GM18502 (cell line): Measurements from ENCODE around the gene TAPBP.
"Not testable (repeated sequence)": the region's sequence is repeated elsewhere in the genome, so short reads cannot be mapped to it uniquely, and the experiment has no call there.

Source experiments
- ATAC-seq: cut with Tn5 transposase; IDR thresholded peaks from one replicate; pipeline ENCODE4 v1.9.1; 2021; ENCODE audit warnings: mild to moderate bottlenecking; ENCODE audit not compliant: unreplicated experiment, poor library complexity

Gene TAPBP

DNA sequence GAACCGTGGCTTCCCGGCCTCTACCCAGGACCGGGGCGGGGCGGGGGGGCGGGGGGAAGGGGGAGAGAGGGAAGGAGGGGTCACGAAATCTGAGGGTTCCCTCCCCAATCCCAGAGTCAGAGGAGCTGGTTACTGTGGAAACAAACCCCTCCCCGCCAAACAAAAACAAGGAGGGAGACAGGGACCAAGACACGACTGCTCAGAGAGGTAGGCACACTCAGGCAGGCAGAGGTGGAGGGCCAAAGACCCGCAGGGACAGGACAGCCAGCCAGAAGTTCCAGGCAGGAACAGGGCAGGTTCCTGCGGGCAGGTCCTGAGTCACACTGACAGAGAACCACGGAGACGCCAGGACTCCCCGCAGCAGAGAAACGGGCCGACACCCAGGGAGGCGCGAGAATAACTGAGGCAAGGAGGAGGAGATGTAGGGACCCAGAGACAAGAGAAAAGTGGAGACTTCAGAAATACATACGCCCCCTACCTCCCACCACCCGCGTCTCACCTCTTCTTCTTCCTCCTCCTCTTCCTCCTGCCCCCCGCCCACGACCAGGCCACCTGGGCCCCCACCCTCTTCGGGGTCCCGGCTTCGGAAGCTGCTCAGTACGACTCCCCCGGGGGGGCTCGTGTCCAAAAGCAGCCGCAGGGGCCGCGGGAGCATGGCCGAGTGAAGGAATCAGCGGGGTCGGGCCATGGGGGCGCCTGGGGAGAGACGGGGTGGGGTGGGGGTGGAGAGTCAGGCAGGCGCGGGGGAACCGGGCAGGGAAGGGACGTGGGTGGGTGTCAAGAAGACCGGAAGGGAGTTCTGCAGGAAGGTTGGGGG, 15.7 kb downstream of the TAPBP start:
- no peak for ATAC-seq

DNA sequence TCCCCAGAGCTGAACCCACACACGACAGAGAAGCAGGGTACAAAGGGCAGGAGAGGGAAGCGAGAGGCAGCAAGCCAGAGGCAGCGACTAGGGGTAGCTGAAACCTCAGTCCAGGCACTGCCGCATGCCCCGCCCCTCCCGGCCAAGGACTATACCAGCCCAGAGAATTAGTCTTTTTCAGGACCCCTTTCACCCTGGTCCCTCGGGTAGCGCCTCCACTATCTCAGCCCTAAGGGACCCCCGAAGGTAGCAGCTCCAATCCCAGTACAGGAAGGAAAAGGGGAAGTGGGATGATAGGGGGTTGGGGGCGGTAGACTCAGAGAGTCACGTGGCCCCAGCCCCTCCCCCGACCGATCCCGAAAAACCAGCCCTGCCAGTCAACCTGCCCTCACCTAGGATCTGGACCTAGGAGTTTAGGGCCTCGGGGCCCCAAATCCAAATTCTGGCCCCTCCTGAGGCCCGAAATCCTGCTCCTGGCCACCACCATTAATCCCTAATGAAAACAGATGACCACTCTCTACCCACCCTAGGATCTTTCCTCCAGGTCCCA, 16.4 kb downstream of the TAPBP start:
- no peak for ATAC-seq

DNA sequence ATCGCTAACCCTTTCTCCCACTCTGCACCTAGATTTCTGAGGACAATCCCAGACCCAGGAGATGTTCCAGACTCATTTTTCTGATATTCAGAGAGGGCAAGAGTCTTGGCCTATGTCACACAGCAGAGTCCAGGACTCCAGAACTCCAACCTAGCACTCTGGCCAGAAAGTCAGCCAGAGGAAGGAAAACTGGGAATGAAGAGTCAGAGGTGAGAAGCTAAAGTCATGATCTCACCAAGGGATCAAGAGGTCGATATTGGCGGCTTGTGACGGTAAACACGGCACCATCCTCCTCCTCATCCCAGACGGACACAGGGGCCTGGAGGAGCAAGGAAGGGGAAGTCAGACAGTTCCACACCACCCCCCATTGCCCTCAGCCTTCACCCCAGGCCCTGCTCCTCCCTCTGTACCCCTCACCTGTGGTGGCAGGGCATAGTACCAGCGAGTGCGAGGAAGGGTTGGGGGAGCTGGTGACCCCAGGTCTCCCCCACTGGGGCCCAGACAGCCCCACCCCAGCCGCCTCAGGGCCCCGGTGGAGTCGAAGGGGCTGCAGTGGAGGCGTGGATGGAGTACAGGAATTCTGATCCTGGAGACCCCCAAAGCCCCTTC, 17.0 kb downstream of the TAPBP start:
- no peak for ATAC-seq

DNA sequence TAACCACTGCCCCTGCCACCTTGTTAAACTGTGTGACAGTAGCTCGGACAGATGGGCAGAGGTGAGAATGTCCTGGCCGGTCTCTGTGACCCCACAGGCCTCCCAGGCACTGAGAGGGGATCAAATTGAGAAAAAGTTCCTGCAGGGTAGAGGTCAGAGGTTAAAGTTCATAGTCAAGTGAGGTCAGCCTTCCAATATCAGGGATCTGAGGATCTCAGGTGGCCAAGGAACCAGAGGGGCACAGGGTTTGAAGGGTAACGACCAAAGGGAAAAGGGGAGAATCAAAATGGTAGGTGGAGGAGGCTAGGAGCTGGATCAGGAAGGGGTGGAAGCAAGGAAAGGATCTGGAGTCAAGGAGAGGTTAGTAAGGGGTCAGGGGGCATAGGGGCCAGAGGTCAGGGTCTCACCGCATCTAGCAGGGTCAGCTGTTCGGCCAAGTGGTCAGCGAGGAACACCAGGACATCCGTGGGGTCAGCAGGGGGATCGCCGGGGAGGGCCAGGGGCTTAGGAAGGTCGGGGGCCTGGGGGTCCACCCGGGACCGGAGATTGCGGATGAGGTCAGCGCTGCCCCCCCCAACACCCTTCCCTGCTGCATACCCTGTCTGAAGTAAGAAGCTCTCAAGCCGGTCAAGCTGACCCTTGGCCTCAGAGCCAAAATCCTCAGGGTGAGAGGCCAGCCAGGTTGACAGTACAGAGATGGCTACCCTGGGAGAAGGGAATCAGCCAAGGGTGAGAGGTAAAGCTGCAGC, 18.1 kb downstream of the TAPBP start:
- ATAC-seq, result no peak

DNA sequence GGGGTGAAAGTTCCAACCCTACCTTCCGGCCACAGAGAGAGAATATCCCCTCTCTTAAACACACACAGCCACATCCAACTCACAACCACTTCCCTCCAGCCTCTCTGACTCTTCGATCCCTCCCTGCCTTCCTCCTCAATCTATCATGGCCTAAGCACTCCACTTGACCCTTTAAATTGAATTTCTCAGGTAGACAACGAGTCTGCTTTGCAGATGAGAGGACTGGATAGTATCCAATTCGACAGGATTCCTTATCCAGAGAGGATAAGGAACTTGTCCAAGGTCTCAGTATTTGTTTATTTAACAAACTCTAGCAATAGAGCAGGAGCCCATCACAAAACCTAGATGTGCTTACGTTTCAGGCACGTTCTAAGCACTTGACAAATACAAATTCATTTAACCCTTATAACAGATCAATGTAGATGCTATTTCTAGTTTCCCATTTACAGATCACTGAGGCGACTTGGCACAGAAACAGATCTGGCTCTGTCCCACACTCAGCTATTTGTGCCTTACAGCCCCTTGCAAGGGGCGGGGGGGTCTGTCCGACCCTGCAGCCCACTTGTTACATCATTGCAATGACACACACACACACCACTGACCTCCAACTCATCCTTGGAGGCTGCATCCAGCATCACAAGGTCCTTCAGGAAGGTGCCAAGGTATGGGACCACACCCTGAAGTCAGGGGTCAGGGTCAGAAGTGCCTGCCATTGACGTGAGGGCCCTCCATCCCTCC, 19.6 kb downstream of the TAPBP start:
- ATAC-seq, result no peak

DNA sequence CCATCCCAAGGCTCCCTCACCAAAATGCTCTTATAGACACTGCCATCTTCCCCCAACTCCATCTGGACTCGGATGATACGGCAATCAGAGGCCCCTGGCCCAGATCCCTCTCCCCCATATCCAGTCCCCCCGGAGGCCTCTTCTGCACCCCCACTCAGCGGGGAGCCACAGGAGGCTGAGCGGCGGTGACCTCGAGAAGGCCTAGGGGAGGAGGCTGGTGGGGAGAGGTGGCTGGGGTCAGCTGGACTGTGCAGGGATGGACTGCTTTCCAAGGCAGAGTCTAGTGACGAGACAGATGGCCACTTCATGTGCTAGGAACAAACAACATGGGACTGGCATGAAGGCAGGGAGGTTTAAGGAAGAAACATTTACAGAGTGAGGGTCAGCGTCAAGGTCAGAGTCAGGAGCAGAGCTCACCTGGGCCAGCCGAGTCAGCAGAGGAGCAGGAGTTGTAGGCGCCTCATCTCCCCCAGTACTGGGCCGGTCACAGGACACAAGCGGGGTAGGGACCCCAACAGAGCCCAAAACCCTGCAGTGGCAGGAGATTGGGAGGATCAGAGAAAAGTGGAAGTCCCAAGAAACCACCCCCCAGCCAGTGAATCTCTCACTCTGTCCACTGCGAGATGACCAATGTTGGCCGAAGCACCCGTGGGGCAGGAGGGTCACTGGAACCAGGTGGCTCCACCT, 20.7 kb downstream of the TAPBP start:
- ATAC-seq, result no peak

DNA sequence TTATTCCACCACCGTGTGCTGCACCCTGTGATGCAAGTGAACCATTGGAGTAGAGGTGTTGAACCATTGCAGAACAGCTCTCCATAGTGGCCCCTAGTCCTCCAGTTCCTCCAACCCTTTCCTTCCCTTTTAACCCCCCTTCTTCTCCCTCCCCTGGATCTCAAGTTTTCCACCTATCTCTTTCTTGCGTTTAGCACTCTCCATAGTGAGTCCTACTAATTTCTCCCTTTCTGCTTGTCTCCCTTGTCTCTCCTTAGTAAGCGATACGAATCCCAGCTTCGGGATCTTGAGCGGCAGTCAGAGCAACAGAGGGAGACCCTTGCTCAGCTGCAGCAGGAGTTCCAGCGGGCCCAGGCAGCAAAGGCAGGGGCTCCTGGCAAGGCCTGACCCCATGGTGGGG, 23.4 kb downstream of the TAPBP start:
- ATAC-seq, result no peak

DNA sequence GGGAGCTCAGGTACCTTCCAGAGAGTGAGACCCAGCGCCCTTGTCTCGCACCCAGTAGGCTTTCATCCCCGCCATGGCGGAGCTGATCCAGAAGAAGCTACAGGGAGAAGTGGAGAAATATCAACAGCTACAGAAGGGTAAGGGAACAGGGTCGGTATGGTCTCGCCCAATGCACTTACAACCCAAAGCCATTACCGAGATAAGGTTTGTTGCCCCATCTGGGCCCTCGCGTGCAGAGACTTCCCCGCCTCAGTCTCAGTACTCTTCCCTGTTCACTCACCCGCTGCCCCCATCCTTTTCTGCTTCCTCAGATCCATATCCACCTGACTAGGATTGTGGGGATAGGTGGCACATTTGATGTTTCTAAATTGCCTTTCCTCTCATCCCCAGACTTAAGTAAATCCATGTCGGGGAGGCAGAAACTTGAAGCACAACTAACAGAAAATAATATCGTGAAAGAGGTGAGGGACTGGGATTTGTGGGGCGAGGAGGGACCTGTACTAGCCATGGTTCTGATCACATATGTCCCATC, 24.0 kb downstream of the TAPBP start:
- peak; percentile 9 for ATAC-seq

DNA sequence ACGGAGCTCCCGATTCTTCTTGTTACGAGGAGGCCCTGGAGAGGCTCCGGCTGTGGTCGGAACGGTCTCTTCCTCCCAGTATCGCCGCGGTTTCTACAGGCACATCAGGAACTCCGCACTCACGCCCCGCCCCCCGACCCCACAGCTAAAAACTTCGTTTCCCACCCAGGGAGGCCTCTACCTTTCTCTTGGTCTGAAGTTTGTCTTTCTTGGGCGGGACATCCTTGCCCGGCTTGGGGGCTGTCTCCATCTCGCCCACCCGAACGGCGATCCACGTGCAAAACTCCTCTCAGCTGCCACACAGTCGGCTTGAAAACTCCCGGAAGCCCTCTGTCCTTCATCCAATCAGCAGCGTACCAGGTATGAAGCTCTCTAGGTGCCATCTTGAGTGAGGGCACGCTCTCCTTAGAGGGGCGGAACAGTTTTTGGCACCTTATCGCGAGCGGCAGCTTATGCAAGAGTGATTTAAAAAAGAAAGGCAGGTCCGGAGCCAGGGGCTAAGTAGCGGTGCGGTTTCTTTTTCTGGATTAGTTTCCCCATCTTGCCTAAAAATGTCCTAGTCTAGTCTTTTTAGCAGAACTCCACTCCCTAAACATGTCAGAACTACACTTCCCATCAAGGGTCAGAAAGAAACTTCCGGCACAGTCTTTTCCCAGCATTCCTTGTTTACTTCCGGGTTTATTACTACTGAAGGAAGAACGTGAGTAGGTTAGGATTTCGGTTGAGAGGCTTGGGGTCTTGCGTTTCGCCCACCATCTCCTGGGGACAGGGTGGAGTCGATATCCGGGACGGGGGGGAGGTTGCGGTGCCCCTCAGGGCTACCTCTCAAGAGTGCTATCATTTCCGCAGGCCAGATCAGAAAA, 24.7 kb downstream of the TAPBP start, which contains the start of the genes PFDN6 and WDR46:
PFDN6 (plus strand) TSS at position 681 of the 863 bp plus-strand sequence. CDS start 256 bp downstream, outside the sequence.
WDR46 (minus strand) TSS at position 319 of the 863 bp plus-strand sequence; CDS start at position 250, 69 bp downstream.
- peak; percentile 81 for ATAC-seq

DNA sequence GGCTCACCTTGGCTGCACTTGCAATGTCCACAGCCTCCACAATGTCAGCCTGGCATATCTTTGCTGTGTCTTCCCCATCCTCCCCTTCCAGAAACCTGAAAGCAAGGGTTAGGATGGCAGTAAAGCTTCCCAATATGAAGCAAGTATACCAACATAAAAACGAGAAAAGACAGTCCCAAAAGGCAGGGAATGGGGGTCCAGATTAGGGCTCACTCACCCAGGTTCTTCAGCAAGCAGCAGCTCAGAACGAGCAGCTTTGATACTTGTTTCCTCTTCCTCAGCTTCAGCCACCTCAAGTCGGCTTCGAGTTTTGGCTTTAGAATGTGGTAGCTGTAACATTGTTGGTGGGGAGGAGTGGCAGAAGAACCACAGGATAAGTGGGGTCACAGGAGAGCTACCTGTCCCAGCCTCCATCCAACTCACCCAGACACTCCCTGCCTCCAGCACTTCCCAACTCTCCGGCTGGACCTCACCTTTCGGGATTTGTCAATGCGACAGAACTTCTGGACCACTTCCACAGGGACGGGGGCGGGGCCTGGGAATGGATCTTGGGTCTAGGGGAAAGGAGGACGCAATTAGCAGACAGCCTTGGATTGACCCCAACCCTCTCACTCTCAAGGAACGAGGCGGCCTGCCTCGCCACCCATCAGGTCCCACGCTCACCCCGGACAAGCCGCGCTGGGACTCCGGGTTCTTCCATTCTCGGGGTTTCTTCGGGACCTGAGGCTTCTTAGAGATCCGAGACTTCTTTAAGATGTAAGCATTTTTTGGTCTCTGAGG, 25.5 kb downstream of the TAPBP start:
- ATAC-seq, result peak; percentile 3

DNA sequence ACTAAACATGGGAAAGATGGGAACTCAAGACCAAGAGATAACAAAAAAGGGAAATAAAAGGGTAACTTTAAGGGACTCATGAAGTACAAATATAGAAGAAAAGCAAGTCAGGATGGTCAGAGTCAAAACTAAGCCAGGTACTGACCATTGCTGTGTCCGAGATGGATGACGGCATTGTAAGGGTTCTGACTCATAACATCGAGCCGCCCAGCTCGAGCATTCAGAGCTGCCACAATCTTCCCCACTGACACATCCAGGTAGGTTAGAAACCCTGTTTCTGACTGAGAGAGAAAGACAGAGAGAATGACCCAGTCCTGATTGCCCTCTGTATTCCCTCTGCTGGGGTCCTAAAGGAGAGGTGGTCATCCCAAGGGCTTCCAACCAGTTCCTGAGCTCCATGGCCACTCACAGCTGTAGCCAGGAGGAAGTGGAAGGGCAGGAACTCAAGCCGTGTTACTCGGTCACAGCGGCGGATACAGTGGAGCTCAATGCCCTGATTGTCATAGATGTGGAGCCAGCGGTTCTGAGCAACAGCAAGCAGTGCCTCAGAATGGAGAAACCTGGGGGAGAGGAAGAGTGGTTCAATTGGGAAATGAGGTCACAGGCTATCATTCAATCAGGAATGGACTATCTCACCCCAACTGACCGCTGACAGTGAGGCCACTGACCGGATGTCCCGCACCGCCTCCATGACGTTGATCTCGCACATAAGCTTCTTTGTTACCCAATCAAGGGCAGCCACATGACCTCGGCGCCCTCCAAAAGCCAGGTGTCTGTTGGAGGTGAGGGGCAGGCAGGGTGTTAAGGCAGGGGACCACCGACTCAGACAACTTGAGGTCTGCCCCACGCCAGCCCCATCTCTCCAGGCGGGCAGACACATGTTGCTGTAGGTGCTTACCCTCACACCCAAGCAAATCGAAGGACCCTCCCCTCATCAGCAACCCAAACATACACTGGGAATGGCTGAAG, 26.6 kb downstream of the TAPBP start:
- no peak for ATAC-seq

DNA sequence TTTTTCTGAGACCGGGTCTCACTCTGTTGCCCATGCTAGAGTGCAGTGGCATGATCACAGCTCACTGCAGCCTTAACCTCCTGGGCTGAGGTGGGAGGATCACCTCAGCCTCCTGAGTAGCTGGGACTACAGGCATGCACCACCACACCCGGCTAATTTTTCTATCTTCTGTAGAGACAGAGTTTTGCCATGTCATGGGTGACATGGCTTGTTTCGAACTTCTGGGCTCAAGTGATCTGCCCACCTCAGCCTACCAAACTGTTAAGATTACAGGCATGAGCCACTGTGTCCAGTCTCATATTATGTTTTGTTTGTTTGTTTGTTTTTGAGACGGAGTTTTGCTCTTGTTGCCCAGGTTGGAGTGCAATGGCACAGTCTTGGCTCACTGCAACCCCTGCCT, 28.7 kb downstream of the TAPBP start:
- not testable (repeated sequence) for ATAC-seq

DNA sequence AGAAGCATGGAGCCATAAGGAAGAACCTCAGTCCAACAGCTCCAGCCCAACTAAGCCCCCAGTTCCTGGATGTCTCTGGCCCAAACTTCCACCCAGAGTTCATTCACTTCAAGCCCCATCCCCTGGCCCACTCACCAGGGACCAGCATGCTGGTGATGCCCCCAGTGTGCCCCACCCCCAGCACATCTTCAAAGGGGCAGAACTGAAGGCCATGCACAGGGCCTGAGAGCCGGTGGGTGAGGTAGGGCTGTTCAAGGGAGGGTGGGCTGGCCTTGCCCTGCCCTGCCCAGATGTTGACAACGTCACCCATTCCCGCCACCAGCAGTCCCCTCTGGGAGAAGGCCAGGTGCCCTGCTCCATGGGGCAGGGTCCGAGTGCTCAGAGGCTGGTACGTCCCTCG, 33.3 kb downstream of the TAPBP start:
- no peak for ATAC-seq

DNA sequence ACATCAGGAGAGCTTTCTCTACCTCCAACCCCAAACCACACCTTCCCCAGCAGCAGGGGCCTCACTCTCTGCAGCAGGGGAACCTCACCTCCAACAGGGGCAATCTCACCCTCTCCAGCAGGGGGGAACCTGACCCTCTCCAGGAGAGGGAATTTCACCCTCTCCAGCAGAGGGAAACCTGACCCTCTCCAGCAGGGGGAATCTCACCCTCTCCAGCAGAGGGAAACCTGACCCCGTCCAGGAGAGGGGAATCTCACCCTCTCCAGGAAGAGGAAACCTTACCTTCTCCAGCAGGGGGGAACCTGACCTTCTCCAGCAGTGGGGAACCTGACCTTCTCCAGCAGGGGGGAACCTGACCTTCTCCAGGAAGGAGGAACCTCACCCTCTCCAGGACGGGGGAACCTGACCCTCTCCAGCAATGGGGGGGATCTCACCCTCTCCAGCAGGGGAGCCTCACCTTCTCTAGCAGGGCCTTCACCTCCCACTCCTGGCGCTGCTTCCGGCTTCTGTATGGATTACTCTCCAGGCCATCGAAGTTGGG, 33.8 kb downstream of the TAPBP start:
- ATAC-seq, result no peak

DNA sequence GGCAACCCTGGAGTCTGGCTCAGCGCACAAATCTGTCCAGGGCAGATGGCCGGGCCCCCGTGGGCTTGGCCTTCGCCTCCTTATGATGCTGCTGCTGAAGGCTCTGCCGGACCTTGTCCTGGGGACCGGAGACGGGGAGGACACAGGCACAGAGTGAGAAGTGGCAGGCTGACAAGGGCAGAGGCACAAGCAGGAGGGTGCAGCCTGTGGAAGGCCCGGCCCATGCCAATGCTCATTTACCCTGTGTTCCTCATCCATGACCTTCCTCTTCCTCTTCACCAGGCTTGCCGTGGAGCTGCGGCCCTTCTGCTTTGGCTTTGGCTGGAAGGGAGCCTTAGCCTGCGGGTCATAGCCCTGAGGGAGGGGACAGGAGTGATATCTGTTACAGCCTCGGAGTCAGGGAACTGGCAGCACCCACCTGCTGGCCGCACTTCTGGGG, 34.6 kb downstream of the TAPBP start:
- no peak for ATAC-seq

DNA sequence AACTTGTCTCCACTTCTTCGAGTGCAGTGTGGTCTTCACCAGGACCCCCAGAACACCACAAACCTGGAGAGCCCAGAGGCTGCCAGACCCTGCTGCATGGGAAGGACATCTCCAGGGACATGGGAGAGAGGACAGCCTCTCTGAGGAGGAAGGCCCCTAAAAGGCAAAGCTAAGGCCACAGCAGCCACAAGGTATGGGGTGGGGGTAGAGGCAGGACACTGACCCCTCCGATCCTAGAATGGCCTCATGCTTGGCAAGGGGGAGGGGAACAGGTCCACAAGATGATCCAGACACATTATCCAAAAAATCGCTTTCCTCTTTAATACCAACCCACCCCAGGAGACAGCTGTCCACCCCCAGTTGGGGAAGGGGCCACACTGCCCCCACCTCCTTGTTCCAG, 35.1 kb downstream of the TAPBP start:
- no peak for ATAC-seq
